A549 treated with CpdA at 1 μM for 4 hours (cell line): ENCODE data around the gene KBTBD3. TPM values are rescaled to one million over a fixed set of nuclear protein-coding genes. Genes with fewer than 3 reads are reported as not detected.

Experiments
- total RNA-seq: library from RNA; stranded (reverse); fragments of 200-300 nt; extraction: Qiagen RNA extraction; gene quantifications from 5 replicates; pipeline ENCODE4 v1.2.3, GENCODE V29; 2022; ENCODE audit warnings: low read depth

The KBTBD3 gene, protein sequence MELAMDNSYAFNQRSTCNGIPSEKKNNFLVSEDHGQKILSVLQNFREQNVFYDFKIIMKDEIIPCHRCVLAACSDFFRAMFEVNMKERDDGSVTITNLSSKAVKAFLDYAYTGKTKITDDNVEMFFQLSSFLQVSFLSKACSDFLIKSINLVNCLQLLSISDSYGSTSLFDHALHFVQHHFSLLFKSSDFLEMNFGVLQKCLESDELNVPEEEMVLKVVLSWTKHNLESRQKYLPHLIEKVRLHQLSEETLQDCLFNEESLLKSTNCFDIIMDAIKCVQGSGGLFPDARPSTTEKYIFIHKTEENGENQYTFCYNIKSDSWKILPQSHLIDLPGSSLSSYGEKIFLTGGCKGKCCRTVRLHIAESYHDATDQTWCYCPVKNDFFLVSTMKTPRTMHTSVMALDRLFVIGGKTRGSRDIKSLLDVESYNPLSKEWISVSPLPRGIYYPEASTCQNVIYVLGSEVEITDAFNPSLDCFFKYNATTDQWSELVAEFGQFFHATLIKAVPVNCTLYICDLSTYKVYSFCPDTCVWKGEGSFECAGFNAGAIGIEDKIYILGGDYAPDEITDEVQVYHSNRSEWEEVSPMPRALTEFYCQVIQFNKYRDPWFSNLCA
- 1.6 to 2.4 TPM (median 2.1 TPM) in 5 replicates for total RNA-seq

DNA sequence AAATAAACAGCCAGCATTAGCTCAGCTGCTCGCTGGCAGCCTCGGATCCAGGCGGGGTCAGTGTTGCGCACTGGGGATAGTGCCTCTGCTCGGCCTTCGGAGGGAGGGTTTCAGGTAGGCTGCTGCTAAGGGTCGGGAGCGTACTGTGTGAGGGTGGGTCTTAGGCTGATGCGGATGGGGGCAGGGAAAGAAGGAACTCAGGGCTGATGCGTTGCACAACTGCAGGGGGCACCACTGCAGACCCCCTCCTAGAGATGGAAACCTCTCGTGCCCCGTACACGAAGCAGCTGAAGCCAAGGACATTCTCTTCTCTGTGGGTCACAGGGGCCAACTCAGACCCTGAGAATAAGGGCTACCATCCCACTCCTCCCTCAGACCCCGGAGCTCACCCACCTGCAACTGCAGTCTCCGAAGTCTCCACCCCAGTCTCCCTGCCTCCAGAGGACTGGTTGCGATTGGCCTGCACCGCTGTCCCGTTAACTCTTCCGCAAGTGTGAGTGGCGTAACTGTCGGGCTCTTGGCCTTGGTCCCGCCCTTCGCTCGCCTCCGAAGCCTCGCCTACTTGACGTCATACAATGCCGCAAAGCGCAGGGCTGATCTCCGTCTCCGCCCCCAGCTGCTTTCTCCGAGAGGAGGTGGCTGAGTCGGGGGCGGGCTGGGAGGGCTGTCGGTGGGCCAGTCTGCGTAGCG, at the start of gene KBTBD3:
Gene KBTBD3 (minus strand): TSS at position 429 of the 690 bp plus-strand sequence. CDS start 18,250 bp downstream, outside the sequence.

DNA sequence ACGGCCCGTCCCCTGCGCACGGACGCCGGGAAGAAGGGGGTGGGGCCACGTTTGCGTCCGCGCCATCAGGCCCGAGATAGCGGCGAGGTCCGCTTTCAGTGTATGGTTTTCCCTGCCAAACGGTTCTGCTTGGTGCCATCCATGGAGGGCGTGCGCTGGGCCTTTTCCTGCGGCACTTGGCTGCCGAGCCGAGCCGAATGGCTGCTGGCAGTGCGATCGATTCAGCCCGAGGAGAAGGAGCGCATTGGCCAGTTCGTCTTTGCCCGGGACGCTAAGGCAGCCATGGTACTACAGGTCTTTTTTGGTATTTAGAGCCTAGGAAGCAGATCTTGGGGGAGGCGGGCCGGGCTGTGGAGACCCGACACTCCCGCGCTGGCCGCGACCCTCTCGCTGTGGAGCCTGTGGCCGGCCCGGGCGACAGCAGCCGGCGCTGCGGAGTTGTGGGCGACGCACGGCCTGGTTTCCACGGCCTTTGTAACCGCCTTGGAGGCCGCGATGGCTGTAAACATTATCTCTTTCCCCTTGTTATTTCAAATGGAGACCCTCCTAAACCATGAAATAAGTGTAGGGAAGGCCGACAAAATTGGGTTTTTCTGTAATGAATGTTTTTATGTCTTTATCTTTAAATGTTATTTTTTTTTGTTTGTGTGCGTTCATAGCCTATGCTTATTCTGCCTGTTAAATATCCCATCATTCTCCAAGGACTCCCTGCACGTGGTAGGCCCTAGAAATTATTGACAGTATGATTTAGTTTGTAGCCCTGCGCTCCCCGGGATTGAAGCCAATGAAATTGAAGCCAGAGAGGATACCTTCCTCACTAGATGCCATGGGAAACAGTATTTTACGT, 685 bp upstream of the KBTBD3 start, which contains the start of gene AASDHPPT:
Gene AASDHPPT (plus strand): TSS at position 54 of the 847 bp plus-strand sequence. CDS start 49 bp downstream, at position 103.

DNA sequence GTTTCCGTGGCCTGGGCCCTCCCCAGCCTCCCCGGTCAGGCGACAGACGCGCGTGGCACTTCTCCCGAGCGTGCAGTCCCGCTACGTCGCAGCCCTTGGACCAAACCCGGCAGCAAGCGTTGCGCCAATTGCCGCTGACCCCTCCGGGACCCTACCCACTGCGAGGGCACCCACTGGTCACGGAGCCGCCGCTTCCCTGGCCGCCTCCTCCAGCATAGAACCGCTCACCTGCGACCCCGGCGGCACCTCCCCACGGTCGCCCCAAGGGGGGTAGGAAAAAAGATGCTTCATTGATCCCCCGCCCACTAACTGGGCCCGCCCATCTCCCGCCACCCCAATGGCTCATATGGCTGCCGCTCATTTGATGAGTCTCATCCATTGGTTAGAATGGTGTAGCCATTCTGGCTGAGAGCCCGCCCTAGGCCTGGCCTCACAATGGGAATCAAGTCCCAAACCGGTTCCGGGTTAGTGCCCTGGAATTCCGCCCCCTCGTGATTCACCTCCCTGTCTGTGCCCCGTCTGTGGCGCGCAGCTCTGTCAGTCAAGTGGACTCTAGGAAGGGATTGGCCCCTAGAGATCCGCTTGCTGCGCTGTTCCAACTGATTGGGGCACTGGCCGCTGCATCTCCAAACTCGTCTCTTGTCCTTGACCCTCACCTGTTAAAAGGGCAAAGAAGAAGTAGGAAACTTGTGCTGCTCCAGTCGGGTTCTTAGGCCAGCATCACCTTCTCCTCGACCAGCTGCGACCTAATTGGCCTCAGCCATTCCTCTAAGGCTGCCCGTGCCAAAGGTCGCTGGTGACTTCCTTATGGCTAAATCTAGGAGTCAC, 55.0 kb downstream of the KBTBD3 start, which contains the start of gene MSANTD4:
Gene MSANTD4 (minus strand): TSS at position 274 of the 828 bp plus-strand sequence. CDS start 11,323 bp downstream, outside the sequence.

Other genes starting within 250 kb of the KBTBD3 start
- 8.2 to 12.7 TPM (median 8.7 TPM) in 5 replicates for gene MSANTD4, start 55.1 kb downstream of the KBTBD3 start, total RNA-seq
- 32.4 to 38.7 TPM (median 33.9 TPM) in 5 replicates for gene AASDHPPT, start 315 bp upstream of the KBTBD3 start, total RNA-seq